ENCODE results near the gene LOXHD1. TPM values are rescaled to one million over a fixed set of nuclear protein-coding genes. Genes with fewer than 3 reads are reported as not detected.

The LOXHD1 gene
- total RNA-seq, 1 experiment from 2014 or later, result not detected

DNA sequence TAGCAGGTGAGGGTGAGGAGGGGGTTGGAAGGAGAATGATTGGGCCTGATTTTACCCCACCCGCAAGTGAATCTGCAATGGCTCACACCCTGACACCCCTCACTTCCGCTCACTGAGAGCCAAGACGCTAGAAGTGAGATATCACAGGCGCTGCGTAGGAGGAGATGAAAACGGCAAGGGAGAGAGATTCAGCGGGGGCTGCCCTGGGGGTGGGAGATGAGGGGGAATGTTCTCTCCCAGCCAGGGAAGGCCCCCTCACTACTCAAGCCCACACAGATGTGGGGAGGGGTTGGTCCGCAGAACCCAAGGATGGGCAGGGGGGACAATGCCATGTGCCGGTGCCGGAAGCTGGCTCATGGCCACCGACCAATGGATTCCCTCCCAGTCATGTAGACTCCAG lies 32.9 kb downstream of the LOXHD1 start:
- H3K9me2 ChIP-seq (ENCODE audit: insufficient read depth), result no peaks in the 10 kb centered on the region
- no peaks in the 10 kb centered on the region for H3K9me3 ChIP-seq (ENCODE audit: insufficient read depth, low read depth)
- H3K36me3 ChIP-seq (ENCODE audit: low read depth), result no peaks in the 10 kb centered on the region
- peaks cover 57% of the 10 kb centered on the region for H3K27me3 ChIP-seq (ENCODE audit: insufficient read depth, low read depth)
- no peak overlapping the region for H3K4me3 ChIP-seq
- no peak for TF ChIP-seq EZH2 (IDR thresholded peaks at IDR 0.05; ENCODE audit: low read depth)
- TF ChIP-seq, protein P1, sequence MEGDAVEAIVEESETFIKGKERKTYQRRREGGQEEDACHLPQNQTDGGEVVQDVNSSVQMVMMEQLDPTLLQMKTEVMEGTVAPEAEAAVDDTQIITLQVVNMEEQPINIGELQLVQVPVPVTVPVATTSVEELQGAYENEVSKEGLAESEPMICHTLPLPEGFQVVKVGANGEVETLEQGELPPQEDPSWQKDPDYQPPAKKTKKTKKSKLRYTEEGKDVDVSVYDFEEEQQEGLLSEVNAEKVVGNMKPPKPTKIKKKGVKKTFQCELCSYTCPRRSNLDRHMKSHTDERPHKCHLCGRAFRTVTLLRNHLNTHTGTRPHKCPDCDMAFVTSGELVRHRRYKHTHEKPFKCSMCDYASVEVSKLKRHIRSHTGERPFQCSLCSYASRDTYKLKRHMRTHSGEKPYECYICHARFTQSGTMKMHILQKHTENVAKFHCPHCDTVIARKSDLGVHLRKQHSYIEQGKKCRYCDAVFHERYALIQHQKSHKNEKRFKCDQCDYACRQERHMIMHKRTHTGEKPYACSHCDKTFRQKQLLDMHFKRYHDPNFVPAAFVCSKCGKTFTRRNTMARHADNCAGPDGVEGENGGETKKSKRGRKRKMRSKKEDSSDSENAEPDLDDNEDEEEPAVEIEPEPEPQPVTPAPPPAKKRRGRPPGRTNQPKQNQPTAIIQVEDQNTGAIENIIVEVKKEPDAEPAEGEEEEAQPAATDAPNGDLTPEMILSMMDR (conservative IDR thresholded peaks at IDR 0.05), result no peak
- no peak overlapping the region for H2AFZ ChIP-seq
- POLR2A ChIA-PET (ENCODE audit: unreplicated experiment), result no interaction called here
- no peaks in the 10 kb centered on the region for H3K4me1 ChIP-seq (replicated peaks; ENCODE audit: insufficient read depth)
- no peaks in the 10 kb centered on the region for H3K79me2 ChIP-seq (ENCODE audit: low read depth)
- H3K4me2 ChIP-seq, result no peak overlapping the region
- intact Hi-C loops (cut with micrococcal nuclease; ENCODE audit: unreplicated experiment), result no loop called here
- H3K27ac ChIP-seq, result no peak overlapping the region
- CTCF ChIA-PET, result no interaction called here
- no peak for DNase-seq
- no TSS peak for BruUV-seq (replicated peaks)
- H3F3A ChIP-seq (ENCODE audit: insufficient read depth, low read depth), result no peaks in the 10 kb centered on the region
- H4K20me1 ChIP-seq (ENCODE audit: insufficient read depth), result no peaks in the 10 kb centered on the region; the same call in 1 of the 2 replicates

GRCh38 chr18:46623541-46623940 lies 33.5 kb downstream of the LOXHD1 start:
- intact Hi-C loops (cut with micrococcal nuclease; ENCODE audit: unreplicated experiment), result no loop called here

DNA sequence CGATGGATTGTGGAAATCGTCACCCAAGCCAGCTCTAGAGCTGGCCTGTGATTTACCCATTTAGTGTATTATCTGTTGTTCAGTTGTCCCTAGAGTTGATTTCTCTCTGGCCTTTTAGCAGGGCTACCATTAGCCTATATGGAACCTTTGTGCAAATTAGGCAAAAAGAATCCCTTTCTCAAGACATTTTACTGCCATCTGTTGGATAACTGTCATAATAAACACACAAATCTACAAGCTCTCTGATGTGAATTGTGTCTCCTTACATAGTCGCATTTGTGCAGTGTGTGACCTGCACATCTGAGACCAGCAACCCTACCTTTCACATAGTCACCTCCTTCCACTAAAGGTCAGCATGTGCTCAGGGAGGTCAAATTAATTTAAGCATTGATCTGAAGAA lies 34.0 kb downstream of the LOXHD1 start:
- H3K79me2 ChIP-seq (ENCODE audit: low read depth), result no peaks in the 10 kb centered on the region
- no peak overlapping the region for H3K27ac ChIP-seq
- intact Hi-C loops (cut with micrococcal nuclease; ENCODE audit: unreplicated experiment), result no loop called here
- no peaks in the 10 kb centered on the region; the same call in 1 of the 2 replicates for H4K20me1 ChIP-seq (ENCODE audit: insufficient read depth)
- no TSS peak for BruUV-seq (replicated peaks)
- no peaks in the 10 kb centered on the region for H3K36me3 ChIP-seq (ENCODE audit: low read depth)
- no peak overlapping the region for H3K4me3 ChIP-seq
- H3F3A ChIP-seq (ENCODE audit: insufficient read depth, low read depth), result no peaks in the 10 kb centered on the region
- H3K4me2 ChIP-seq, result no peak overlapping the region
- H3K4me1 ChIP-seq (replicated peaks; ENCODE audit: insufficient read depth), result no peaks in the 10 kb centered on the region
- ChIA-PET CTCF (interaction anchor here (0.6 kb wide), 2 partner anchors 49 to 102 kb away, joined by 3 to 4 read pairs; no protein-coding TSS in a partner anchor), POLR2A (ENCODE audit: unreplicated experiment) (no interaction called here)
- peaks cover 46% of the 10 kb centered on the region for H3K27me3 ChIP-seq (ENCODE audit: insufficient read depth, low read depth)
- no peak overlapping the region for H2AFZ ChIP-seq
- DNase-seq, result no peak
- no peaks in the 10 kb centered on the region for H3K9me3 ChIP-seq (ENCODE audit: insufficient read depth, low read depth)
- TF ChIP-seq, protein P1 (conservative IDR thresholded peaks at IDR 0.05), result peak; percentile 33; the same call in 1 of the 2 replicates
- TF ChIP-seq EZH2 (IDR thresholded peaks at IDR 0.05; ENCODE audit: low read depth), result no peak
- no peaks in the 10 kb centered on the region for H3K9me2 ChIP-seq (ENCODE audit: insufficient read depth)

More at GRCh38 chr18:46623541-46623940, 33.5 kb downstream of the LOXHD1 start:
- Histone ChIP-seq H3K9me3 (ENCODE audit: insufficient read depth, low read depth) (no peaks in the 10 kb centered on the region), H3K79me2 (ENCODE audit: low read depth) (no peaks in the 10 kb centered on the region), H3K9me2 (ENCODE audit: insufficient read depth) (no peaks in the 10 kb centered on the region), H3K4me3 (no peak overlapping the region), H3K36me3 (ENCODE audit: low read depth) (no peaks in the 10 kb centered on the region), H3K27ac (no peak overlapping the region), H3K27me3 (ENCODE audit: insufficient read depth, low read depth) (peaks cover 51% of the 10 kb centered on the region), H4K20me1 (ENCODE audit: insufficient read depth) (no peaks in the 10 kb centered on the region; the same call in 1 of the 2 replicates), H3K4me2 (no peak overlapping the region), H3F3A (ENCODE audit: insufficient read depth, low read depth) (no peaks in the 10 kb centered on the region), H3K4me1 (replicated peaks; ENCODE audit: insufficient read depth) (no peaks in the 10 kb centered on the region), H2AFZ (no peak overlapping the region)
- BruUV-seq (replicated peaks), result no TSS peak
- no peak for DNase-seq
- ChIA-PET POLR2A (ENCODE audit: unreplicated experiment) (no interaction called here), CTCF (interaction anchor here (0.6 kb wide), 2 partner anchors 49 to 102 kb away, joined by 3 to 4 read pairs; no protein-coding TSS in a partner anchor)
- TF ChIP-seq, protein P1 (conservative IDR thresholded peaks at IDR 0.05), result no peak
- no peak for TF ChIP-seq EZH2 (IDR thresholded peaks at IDR 0.05; ENCODE audit: low read depth)
